Effector CD4-positive, alpha-beta T cell (primary cell): ENCODE results near the gene IGF2BP3.
"Not testable (repeated sequence)": the region's sequence is repeated elsewhere in the genome, so short reads cannot be mapped to it uniquely, and the experiment has no call there.

Experiments used
- DNase-seq: peaks from one replicate; pipeline ENCODE4 v3.0.0-alpha.2; 2020

The IGF2BP3 gene

DNA sequence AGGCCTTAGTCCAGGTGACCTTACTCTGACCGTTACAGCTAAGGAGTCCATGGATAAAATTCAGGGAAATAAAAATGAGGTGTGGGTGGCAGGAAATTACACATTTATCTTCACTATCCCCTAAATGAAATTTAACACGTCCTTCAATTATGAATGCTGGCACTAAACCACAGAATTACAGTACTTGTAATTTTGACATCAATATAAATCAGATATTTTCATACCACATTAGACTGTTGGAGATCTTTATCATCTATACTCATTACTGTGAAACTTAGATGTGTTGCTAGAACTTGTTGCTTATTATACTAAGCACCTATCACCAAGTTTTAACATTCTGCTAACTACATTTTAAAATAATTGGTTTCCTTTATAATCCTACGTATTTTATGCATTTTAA, 51.1 kb downstream of the IGF2BP3 start:
- no peak for DNase-seq

DNA sequence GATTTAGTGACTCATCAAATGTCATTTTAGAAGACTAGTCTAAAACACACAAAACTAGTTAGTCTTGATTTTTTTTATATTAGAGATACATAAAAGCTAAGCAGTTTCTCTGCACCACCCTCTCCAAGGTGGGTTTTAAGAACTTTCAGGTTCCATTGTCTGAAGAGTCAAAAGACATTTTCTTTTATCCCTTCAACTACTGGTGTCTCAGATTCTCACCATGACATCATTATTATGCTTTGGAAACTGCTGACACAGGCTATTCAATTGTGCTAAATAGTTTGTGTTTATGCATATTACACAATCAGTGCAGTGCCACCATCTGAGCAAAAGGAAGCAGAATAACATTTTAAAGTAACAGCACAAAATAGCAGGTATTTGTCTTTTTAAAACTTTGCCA, 52.2 kb downstream of the IGF2BP3 start:
- no peak for DNase-seq

DNA sequence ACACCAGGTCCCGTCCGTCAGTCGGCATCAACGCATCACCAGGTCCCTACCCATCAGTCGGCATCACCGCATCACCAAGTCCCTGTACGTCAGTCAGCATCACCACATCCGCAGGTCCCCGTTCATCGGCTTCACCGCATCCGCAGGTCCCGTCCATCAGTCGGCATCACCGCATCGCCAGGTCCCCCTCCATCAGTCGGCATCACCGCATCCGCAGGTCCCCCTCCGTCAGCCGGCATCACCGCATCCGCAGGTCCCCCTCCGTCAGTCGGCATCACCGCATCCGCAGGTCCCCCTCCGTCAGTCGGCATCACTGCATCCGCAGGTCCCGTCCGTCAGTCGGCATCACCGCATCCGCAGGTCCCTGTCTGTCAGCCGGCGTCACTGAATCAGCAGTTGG, 55.1 kb downstream of the IGF2BP3 start:
- no peak for DNase-seq

DNA sequence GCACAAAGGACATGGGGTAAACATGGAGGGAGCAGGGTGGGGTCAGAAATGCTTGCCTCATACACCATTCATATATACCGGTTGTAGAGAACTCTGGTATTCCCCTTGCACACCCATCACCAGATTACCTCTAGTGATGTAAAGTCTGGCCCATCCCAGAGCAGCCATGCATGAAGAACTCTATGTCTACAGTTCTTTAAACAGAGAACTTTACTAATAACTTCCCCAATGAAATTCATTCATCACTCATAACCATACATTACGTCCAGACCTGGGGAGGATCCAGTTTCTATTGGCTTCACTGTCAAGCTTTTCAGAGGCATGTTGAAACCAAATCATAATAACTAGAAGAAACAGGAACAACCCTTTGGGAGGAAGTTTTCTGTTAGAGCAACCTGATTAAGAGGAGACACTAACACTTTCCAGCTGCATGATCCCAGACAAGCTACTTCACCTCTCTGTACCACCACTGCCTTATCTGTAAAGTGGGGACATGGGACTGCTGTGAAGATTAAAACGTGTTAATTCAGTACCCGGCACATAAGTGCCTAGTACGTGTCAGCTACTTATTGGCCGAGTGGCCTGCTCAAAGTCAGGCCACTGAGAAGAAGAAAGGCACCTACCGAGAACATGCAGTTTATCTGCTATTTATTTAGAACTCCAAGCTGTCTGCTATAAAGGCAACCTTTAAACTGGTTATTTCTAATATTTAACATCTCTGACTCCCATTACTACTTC, 59.7 kb downstream of the IGF2BP3 start:
- no peak for DNase-seq

DNA sequence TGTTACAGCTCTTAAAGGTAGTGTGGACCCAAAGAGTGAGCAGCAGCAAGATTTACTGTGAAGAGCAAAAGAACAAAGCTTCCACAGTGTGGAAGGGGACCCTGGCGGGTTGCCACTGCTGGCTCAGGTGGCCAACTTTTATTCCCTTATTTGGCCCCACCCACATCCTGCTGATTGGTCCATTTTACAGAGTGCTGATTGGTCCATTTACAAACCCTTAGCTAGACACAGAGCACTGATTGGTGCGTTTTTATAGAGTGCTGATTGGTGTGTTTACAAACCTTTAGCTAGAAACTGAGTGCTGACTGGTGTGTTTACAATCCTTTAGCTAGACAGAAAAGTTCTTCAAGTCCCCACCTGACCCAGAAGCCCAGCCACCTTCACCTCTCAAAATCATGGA, 63.7 kb downstream of the IGF2BP3 start:
- not testable (repeated sequence) for DNase-seq

DNA sequence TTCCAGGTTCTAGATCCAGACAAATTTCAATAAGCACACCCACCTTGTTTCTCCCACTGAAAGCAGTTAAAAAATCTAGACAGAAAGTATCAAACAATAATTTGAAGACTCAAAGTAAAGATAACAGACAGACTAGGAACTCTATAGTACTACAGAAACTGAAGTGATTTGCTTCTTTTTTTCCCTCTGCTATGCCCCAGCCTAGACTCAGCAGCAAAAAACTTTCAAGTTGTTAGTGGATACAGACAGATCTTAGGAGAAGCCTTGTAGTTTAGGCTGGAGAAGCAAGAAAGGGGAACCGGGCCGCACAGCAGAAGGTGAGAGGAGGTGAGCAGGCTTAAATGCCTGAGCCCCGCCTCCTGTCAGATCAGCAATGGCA, 65.1 kb downstream of the IGF2BP3 start:
- DNase-seq: no peak

GRCh38 chr7:23404546-23405239, 65.6 kb downstream of the IGF2BP3 start:
- no peak for DNase-seq

DNA sequence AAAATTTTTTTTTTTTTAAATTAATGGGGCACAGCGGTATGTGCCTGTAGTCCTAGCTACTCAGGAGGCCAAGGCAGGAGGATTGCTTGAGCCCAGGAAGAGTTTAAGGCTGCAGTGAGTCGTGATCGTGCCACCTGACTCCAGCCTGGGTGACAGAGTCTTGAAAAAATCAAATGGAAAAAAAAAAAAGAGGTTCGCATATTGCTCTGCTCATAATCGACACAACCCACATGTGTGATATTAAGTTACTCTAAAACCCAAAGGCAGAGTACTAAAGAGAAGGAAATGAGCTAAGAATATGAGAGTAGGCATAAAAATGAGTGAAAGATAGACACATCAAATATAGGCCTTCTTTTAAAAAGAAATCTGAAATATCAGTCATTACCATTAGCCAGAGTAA, 66.3 kb downstream of the IGF2BP3 start:
- no peak for DNase-seq

DNA sequence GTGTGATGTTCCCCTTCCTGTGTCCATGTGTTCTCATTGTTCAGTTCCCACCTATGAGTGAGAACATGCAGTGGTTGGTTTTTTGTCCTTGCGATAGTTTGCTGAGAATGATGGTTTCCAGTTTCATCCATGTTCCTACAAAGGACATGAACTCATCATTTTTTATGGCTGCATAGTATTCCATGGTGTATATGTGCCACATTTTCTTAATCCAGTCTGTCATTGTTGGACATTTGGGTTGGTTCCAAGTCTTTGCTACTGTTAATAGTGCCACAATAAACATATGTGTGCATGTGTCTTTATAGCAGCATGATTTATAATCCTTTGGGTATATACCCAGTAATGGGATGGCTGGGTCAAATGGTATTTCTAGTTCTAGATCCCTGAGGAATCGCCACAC, 72.2 kb downstream of the IGF2BP3 start:
- DNase-seq: not testable (repeated sequence)

DNA sequence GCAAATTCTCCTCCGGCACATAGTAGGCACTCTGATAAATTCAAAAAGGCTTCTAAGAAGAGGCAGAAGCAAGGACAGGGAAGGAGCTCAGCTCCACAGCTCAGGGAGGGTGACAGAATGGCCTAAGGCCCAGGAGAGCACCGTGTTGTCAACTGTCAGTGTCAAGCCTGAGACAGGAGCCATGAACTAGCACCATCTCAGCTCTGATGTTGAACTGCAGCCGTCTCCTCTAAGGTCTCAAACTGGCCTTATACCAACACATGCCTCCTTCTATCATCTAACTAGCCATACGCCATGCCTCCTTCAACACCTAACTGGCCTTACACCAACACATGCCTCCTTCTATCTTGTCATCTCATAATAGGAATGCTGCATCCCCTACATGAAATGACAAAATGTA, 73.0 kb downstream of the IGF2BP3 start:
- no peak for DNase-seq

- no peak for DNase-seq
Observed at GRCh38 chr7:23396222-23397015, 73.9 kb downstream of the IGF2BP3 start.

DNA sequence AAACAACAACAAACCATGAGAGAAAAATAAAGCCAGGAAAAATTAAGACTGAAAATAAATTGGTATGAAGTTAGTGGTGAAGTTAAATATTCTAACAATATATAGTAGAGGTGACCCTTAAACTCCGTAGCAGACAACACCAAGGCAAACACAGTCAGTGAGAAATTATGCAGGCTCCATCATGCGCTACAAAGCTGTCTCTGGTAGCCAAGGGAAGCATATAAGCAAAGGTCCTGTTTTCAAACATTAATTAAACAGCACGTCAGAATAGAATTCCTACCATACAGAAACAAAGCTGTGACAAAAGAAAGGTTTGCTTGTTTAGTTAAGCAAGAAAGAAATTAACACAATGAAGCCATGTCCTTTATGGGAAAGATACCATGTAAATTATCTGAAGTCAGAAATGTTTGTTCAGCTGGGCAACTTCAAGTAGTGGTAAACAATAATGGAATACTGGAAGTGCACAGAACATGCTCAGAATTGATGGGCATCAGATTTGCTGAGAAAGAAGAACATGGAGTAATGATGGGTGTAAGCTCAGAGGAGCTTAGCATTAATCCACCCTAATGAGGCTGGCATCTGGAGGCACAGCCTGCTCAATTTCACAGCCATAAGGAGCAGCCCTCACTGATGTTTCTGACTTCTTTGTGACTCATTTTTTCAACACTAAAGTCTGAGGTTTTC, 75.7 kb downstream of the IGF2BP3 start:
- DNase-seq: no peak

DNA sequence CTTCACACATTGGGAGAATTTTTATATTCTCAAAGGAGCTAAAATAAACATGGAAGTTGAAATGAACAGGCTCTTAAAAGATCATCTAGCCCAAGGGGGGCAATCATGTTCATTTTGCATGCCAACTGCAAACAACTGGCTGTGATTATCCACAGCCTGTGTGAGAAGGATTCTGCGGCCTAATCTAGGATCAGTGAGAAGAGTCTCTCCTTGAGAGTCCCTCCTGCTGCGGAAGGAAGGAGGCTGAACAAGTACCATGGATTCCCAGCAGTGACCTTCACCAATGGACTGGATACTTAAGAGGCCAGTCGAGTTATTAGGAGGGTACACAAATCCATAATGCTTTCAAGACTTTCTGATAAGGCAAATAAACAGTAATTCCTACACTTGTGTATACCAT, 76.7 kb downstream of the IGF2BP3 start:
- DNase-seq: no peak

- DNase-seq: no peak
Observed at GRCh38 chr7:23389701-23390100, 80.6 kb downstream of the IGF2BP3 start.

DNA sequence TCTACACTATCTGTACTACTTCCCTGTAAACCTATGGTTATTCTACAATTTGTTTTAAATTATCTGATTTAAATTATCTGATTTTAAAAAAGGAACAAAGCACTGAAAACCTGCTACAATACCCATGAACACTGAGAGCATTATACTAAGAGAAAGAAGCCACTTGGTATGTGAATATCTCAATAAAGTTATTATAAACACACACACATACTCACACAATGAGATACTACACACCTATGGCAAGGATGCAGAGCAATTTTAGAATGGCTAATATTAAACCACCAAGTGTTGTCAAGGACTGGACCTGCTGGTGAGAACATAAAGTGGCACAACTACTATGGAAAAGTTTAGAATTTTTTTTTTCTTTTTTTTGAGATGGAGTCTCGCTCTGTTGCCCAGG, 82.7 kb downstream of the IGF2BP3 start:
- DNase-seq: no peak

DNA sequence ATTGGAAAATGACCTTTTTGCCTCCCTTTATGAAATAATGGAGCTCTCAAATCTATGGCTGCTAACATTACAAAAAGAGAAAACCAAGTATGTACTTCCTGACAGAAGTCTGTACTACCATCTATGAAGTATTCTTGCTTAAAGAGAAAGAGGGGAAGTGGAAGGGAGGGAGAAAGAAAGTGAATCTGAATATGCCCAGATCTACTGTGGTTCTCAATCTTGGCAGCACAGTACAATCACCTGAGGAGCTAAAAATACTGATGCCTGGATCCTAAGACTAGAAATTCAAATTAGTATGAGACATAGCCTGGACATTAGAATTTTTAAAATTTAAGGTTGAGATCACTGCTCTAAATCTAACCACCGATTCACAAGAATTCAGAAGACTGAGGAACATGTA, 85.2 kb downstream of the IGF2BP3 start:
- DNase-seq: no peak

GRCh38 chr7:23383225-23383624, 87.1 kb downstream of the IGF2BP3 start:
- no peak for DNase-seq

GRCh38 chr7:23380961-23381360, 89.3 kb downstream of the IGF2BP3 start:
- no peak for DNase-seq

DNA sequence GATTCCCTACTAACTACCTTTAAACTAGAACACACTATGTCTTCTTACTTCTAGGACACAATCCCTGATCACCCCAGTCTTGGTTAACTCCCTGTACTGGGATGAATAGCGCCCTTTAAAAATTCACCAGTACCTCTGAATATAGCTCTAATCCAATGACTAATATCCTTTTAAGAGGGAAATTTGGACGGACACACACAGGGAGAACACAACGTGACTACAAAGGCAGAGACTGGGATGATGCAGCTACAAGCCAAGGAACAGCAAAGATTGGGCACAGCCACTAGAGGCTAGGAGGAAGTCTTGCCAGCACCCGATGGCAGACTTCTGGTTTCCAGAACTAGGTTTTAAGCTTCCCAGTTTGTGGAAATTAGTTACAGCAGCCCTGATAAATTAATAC, 89.7 kb downstream of the IGF2BP3 start:
- no peak for DNase-seq

GRCh38 chr7:23378996-23379395, 91.3 kb downstream of the IGF2BP3 start:
- no peak for DNase-seq

GRCh38 chr7:23377134-23377533, 93.2 kb downstream of the IGF2BP3 start:
- DNase-seq: no peak

DNA sequence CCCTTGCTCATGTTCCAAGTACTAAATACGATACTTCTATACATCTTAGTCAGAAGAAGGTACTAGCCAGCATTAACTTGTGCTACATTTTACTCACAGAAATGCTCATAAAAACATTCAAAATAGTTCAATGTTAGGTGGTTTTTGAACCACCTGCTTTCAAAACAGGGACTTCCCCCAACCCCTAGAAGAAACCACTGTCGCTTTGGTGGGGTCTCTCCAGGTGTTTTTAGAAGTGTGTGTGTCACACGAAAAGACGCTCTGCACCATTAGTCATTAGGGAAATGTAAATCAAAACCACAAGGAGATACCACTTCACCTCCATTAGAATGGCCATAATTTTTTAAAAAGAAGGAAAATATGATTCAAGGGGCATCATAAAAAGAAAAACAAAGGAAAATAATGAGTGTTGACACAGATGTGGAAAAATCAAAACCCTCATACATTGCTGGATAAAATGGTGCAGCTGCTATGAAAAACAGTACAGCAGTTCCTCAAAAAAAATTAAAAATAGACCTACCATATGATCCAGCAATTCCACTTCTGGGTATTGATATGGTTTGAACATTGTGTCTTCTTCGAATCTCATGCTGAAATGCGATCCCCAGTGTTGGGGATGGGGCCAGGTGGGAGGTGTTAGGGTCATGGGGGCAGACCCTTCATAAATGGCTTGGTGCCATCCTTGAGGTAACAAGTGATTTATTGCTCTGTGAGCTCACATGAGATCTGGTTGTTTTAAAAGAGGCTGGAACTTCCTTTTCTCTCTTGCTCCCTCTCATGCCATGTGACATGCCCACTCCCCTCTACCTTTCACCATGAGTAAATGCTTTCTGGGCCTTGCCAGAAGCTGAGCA, 96.9 kb downstream of the IGF2BP3 start:
- DNase-seq: peak; percentile 13
